IMR-90 (cell line): Measurements from ENCODE around the gene MDP1. TPM values are rescaled to one million over a fixed set of nuclear protein-coding genes. Genes with fewer than 3 reads are reported as not detected.

Experiments used
- ATAC-seq: fragments of 200-7000 bp; cut with Tn5 transposase; 2 replicates; pipeline ENCODE4 v1.9.1; 2020; ENCODE audit warnings: low read depth, mild to moderate bottlenecking, moderate library complexity
- BruUV-seq: library from RNA; stranded (reverse); fragments of 400-500 nt; replicated peaks from 2 replicates; lab custom pipeline; 2021; lab: Mats Ljungman, UMichigan
- CTCF ChIA-PET: fragments of 300-600 bp; formaldehyde crosslinking; extraction: SDS; loops from one replicate; lab custom pipeline; 2021; ENCODE audit warnings: antibody characterized with exemption; lab: Yijun Ruan, JAX
- POLR2A ChIA-PET: fragments of 300-600 bp; sonication (Branson Sonifier 250); formaldehyde crosslinking; loops from one replicate; lab custom pipeline; 2022; ENCODE audit warnings: antibody characterized with exemption; ENCODE audit not compliant: unreplicated experiment; lab: Charles Lee
- DNase-seq: peaks from one replicate; pipeline ENCODE4 v3.0.0; 2013
- H2AFZ ChIP-seq: replicated peaks from 2 replicates; pipeline ENCODE3; 2013; ENCODE audit warnings: low read length, mild to moderate bottlenecking; ENCODE audit not compliant: poor library complexity
- H2AK5ac ChIP-seq: 2 replicates; pipeline ENCODE4 v1.6.1; 2013; ENCODE audit warnings: low read depth, low read length, inconsistent platforms
- H2AK9ac ChIP-seq: replicated peaks from 2 replicates; pipeline ENCODE3; 2013; ENCODE audit warnings: mild to moderate bottlenecking, low read depth, low read length, moderate library complexity; ENCODE audit not compliant: poor library complexity
- H2BK120ac ChIP-seq: 2 replicates; pipeline ENCODE4 v1.6.1; 2013; ENCODE audit warnings: low read depth, low read length, inconsistent platforms
- H2BK15ac ChIP-seq: 3 replicates; pipeline ENCODE4 v1.6.1; 2013; ENCODE audit warnings: low read depth, low read length, inconsistent platforms
- H2BK20ac ChIP-seq: 2 replicates; pipeline ENCODE4 v1.6.1; 2013; ENCODE audit warnings: low read depth, mild to moderate bottlenecking, inconsistent platforms, low read length, moderate library complexity
- H2BK5ac ChIP-seq: 2 replicates; pipeline ENCODE4 v1.6.1; 2013; ENCODE audit warnings: mild to moderate bottlenecking, low read depth, low read length, inconsistent platforms; ENCODE audit not compliant: poor library complexity, severe bottlenecking
- H3K14ac ChIP-seq: replicated peaks from 2 replicates; pipeline ENCODE4 v1.6.1; 2013; ENCODE audit warnings: low read depth, low read length, inconsistent platforms
- H3K18ac ChIP-seq: 2 replicates; pipeline ENCODE4 v1.6.1; 2013; ENCODE audit warnings: low read depth, low read length, control low read depth
- H3K23ac ChIP-seq: 2 replicates; pipeline ENCODE4 v1.6.1; 2013; ENCODE audit warnings: low read depth, low read length, inconsistent platforms
- H3K27ac ChIP-seq: 2 replicates; pipeline ENCODE4 v1.5.1; 2013; ENCODE audit warnings: mild to moderate bottlenecking, control low read depth, low read length; ENCODE audit not compliant: insufficient read depth
- H3K27me3 ChIP-seq: 2 replicates; pipeline ENCODE4 v1.6.1; 2013; ENCODE audit warnings: low read length; ENCODE audit not compliant: control insufficient read depth, insufficient read depth
- H3K36me3 ChIP-seq: 2 replicates; pipeline ENCODE4 v1.6.1; 2013; ENCODE audit warnings: low read length, mixed read lengths; ENCODE audit not compliant: control insufficient read depth, insufficient read depth
- H3K4ac ChIP-seq: 2 replicates; pipeline ENCODE4 v1.6.1; 2013; ENCODE audit warnings: low read depth, low read length, inconsistent platforms
- H3K4me1 ChIP-seq: 2 replicates; pipeline ENCODE4 v1.6.1; 2013; ENCODE audit warnings: low read length, mixed read lengths; ENCODE audit not compliant: control insufficient read depth, insufficient read depth
- H3K4me2 ChIP-seq: 2 replicates; pipeline ENCODE4 v1.6.1; 2013; ENCODE audit warnings: low read depth, mild to moderate bottlenecking, control low read depth, low read length, moderate library complexity
- H3K4me3 ChIP-seq: 2 replicates; pipeline ENCODE4 v1.5.1; 2013; ENCODE audit warnings: low read depth, mild to moderate bottlenecking, control low read depth, low read length, moderate library complexity; ENCODE audit not compliant: insufficient read depth
- H3K56ac ChIP-seq: 2 replicates; pipeline ENCODE4 v1.6.1; 2013; ENCODE audit warnings: low read length, inconsistent platforms; ENCODE audit not compliant: insufficient read depth; ENCODE audit errors: extremely low read depth
- H3K79me1 ChIP-seq, 2 experiments: 2 replicates each; pipeline ENCODE4 v1.6.1; 2013; ENCODE audit warnings: low read length in 2 of 2, inconsistent platforms in 1 of 2, low read depth in 1 of 2
- H3K9ac ChIP-seq: 2 replicates; pipeline ENCODE4 v1.6.1; 2013; ENCODE audit warnings: low read depth, low read length, control low read depth
- H3K9me1 ChIP-seq: 2 replicates; pipeline ENCODE4 v1.6.1; 2013; ENCODE audit warnings: low read length, inconsistent platforms; ENCODE audit not compliant: insufficient read depth
- H3K9me3 ChIP-seq: 2 replicates; pipeline ENCODE4 v1.6.1; 2013; ENCODE audit warnings: low read length; ENCODE audit not compliant: control insufficient read depth, insufficient read depth
- H4K20me1 ChIP-seq: 2 replicates; pipeline ENCODE4 v1.6.1; 2013; ENCODE audit warnings: low read length, inconsistent platforms; ENCODE audit not compliant: insufficient read depth
- H4K5ac ChIP-seq: 2 replicates; pipeline ENCODE4 v1.6.1; 2013; ENCODE audit warnings: mild to moderate bottlenecking, low read depth, low read length, control low read depth
- H4K8ac ChIP-seq, 2 experiments: 2 replicates each; pipeline ENCODE4 v1.6.1; 2013; ENCODE audit warnings: low read depth in 2 of 2, low read length in 2 of 2, control low read depth in 1 of 2, inconsistent platforms in 1 of 2
- H4K91ac ChIP-seq: 2 replicates; pipeline ENCODE4 v1.6.1; 2013; ENCODE audit warnings: low read depth, low read length, inconsistent platforms; ENCODE audit not compliant: insufficient read depth
- BHLHE40 ChIP-seq: fragments of 150-350 bp; IDR thresholded peaks from 2 replicates; pipeline ENCODE4 v1.6.1; 2016; ENCODE audit warnings: mild to moderate bottlenecking, low read depth, low read length
- CEBPB ChIP-seq: IDR thresholded peaks from 2 replicates; pipeline ENCODE4 v1.6.1; 2012; ENCODE audit warnings: low read depth, low read length, improper control_type of control experiment
- CHD1 ChIP-seq: IDR thresholded peaks from 2 replicates; pipeline ENCODE4 v1.6.1; 2012; ENCODE audit warnings: low read depth, low read length, improper control_type of control experiment
- CTCF ChIP-seq: conservative IDR thresholded peaks from 2 replicates; pipeline ENCODE4 v1.5.1; 2012; ENCODE audit warnings: mild to moderate bottlenecking, low read depth, low read length, improper control_type of control experiment
- FOS ChIP-seq: fragments of 150-350 bp; IDR thresholded peaks from 2 replicates; pipeline ENCODE4 v1.6.1; 2016; ENCODE audit warnings: low read depth, low read length
- MAFK ChIP-seq: IDR thresholded peaks from 2 replicates; pipeline ENCODE4 v1.6.1; 2012; ENCODE audit warnings: low read depth, low read length, improper control_type of control experiment
- MAZ ChIP-seq: IDR thresholded peaks from 2 replicates; pipeline ENCODE4 v1.6.1; 2012; ENCODE audit warnings: low read depth, mild to moderate bottlenecking, low read length, improper control_type of control experiment, moderate library complexity, borderline replicate concordance
- MXI1 ChIP-seq: IDR thresholded peaks from 2 replicates; pipeline ENCODE4 v1.6.1; 2012; ENCODE audit warnings: low read depth, mild to moderate bottlenecking, low read length, moderate library complexity, borderline replicate concordance
- POLR2A ChIP-seq: IDR thresholded peaks from 2 replicates; pipeline ENCODE4 v1.6.1; 2012; ENCODE audit warnings: mild to moderate bottlenecking, low read depth, low read length
- RAD21 ChIP-seq: IDR thresholded peaks from 2 replicates; pipeline ENCODE4 v1.6.1; 2012; ENCODE audit warnings: low read length, improper control_type of control experiment
- RCOR1 ChIP-seq: IDR thresholded peaks from 2 replicates; pipeline ENCODE4 v1.6.1; 2012; ENCODE audit warnings: mild to moderate bottlenecking, low read length, improper control_type of control experiment; ENCODE audit not compliant: insufficient replicate concordance
- RFX5 ChIP-seq: IDR thresholded peaks from 2 replicates; pipeline ENCODE4 v1.8.0; 2012; ENCODE audit warnings: low read depth, mild to moderate bottlenecking, low read length, moderate library complexity
- SMC3 ChIP-seq: fragments of 150-350 bp; IDR thresholded peaks from 2 replicates; pipeline ENCODE4 v1.6.1; 2016; ENCODE audit warnings: low read depth, mild to moderate bottlenecking, antibody characterized with exemption, low read length, moderate library complexity
- USF2 ChIP-seq: fragments of 150-350 bp; IDR thresholded peaks from 2 replicates; pipeline ENCODE4 v1.6.1; 2017; ENCODE audit warnings: mild to moderate bottlenecking, antibody characterized with exemption, low read length, low read depth
- whole genome bisulfite sequencing, 2 experiments: methylation state at CpG; one replicate each; pipeline versions ENCODE4 v1.1.5 to v1.1.7; 2013; ENCODE audit warnings: missing lambda C conversion rate in 2 of 2; ENCODE audit not compliant: insufficient read length in 1 of 2; ENCODE audit errors: extremely low coverage in 2 of 2; 5-methylcytosine and 5-hydroxymethylcytosine counted together
- dilution Hi-C: fragments of 300-500 bp; cut with HindIII; formaldehyde crosslinking; loops from one replicate; pipeline ENCODE4 v1.14.3; 2018; ENCODE audit warnings: low sequenced_read_pairs; ENCODE audit not compliant: unreplicated experiment
- in situ Hi-C: fragments of 300-500 bp; cut with MboI; formaldehyde crosslinking; loops from 3 replicates; pipeline ENCODE4 v1.14.3; 2019; ENCODE audit warnings: low sequenced_read_pairs, inconsistent platforms, mixed read lengths
- intact Hi-C: fragments of 100-400 bp; cut with micrococcal nuclease; formaldehyde crosslinking; loops from 2 replicates; pipeline ENCODE4 v1.10.0; 2022
- polyA plus RNA-seq, 3 experiments: library from polyadenylated mRNA; depleted of rRNA; stranded (reverse); fragments of >200 nt; gene quantifications; 2 replicates each; pipeline ENCODE4 v1.2.3, GENCODE V29; 2012; ENCODE audit warnings: low replicate concordance in 1 of 3
- total RNA-seq: library from RNA; depleted of rRNA; stranded (reverse); fragments of >200 nt; gene quantifications from 2 replicates; pipeline ENCODE4 v1.2.3, GENCODE V29; 2012
- TF ChIP-seq, protein P1 (sequence below): fragments of 150-350 bp; IDR thresholded peaks from 2 replicates; pipeline ENCODE4 v1.6.1; 2016; ENCODE audit warnings: low read depth, mild to moderate bottlenecking, low read length, moderate library complexity, borderline replicate concordance

Gene MDP1
- total and polyA plus RNA-seq, 2 of the 4 experiments (the other 2 are of a cell fraction): 15.1 to 17.8 TPM

GRCh38 chr14:24207104-24207551, 8.7 kb downstream of the MDP1 start:
- H3K27me3 ChIP-seq: no peaks in the 10 kb centered on the region
- no peak overlapping the region for H2AFZ ChIP-seq
- ChIA-PET CTCF (no interaction called here), POLR2A (no interaction called here)
- no peak overlapping the region for H4K91ac ChIP-seq
- H3K36me3 ChIP-seq: peaks cover 50% of the 10 kb centered on the region
- no peak overlapping the region for H3K9ac ChIP-seq
- no peak overlapping the region for H4K5ac ChIP-seq
- H3K9me3 ChIP-seq: no peaks in the 10 kb centered on the region
- no peak overlapping the region for H2BK15ac ChIP-seq
- no peak overlapping the region for H3K4me2 ChIP-seq
- in situ Hi-C loops (no loop called here), intact Hi-C loops (no loop called here), dilution Hi-C loops (no loop called here)
- peaks cover 13 to 49% of the 10 kb centered on the region in 2 experiments for H3K79me1 ChIP-seq
- no peak overlapping the region for H2BK120ac ChIP-seq
- no peaks in the 10 kb centered on the region for H3K4me1 ChIP-seq
- ATAC-seq: no peak
- no peaks in the 10 kb centered on the region; the same call in 1 of the 2 replicates for H4K20me1 ChIP-seq
- H2BK20ac ChIP-seq: no peak overlapping the region
- no peak overlapping the region for H2BK5ac ChIP-seq
- no peak overlapping the region for H3K18ac ChIP-seq
- H3K4ac ChIP-seq: no peak overlapping the region
- H3K4me3 ChIP-seq: no peak overlapping the region
- H4K8ac ChIP-seq: no peak overlapping the region
- no peak overlapping the region for H2AK5ac ChIP-seq
- H3K23ac ChIP-seq: no peak overlapping the region
- TF ChIP-seq MAZ (no peak), RCOR1 (no peak), RAD21 (no peak), SMC3 (no peak), USF2 (no peak), MAFK (no peak), MXI1 (no peak), CEBPB (no peak), RFX5 (no peak), POLR2A (no peak), CTCF (no peak), BHLHE40 (no peak), CHD1 (no peak), FOS (no peak)
- TF ChIP-seq, protein P1, sequence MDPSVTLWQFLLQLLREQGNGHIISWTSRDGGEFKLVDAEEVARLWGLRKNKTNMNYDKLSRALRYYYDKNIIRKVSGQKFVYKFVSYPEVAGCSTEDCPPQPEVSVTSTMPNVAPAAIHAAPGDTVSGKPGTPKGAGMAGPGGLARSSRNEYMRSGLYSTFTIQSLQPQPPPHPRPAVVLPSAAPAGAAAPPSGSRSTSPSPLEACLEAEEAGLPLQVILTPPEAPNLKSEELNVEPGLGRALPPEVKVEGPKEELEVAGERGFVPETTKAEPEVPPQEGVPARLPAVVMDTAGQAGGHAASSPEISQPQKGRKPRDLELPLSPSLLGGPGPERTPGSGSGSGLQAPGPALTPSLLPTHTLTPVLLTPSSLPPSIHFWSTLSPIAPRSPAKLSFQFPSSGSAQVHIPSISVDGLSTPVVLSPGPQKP: no peak
- no peak overlapping the region for H3K27ac ChIP-seq
- no peak overlapping the region for H3K14ac ChIP-seq
- BruUV-seq: no TSS peak
- no peak overlapping the region for H2AK9ac ChIP-seq
- WGBS, 2 experiments: 94% methylated on average over 2 of the region's 5 CpGs; no CpG with 5 or more reads in 1 of the 2 experiments
- DNase-seq: no peak
- H3K9me1 ChIP-seq: peaks cover 11% of the 10 kb centered on the region; the same call in 1 of the 2 replicates
- H3K56ac ChIP-seq: no peak overlapping the region
